Brain pericyte (primary cell): ENCODE results near the gene IGHMBP2.

Experiments
- DNase-seq: peaks from one replicate; pipeline ENCODE4 v3.0.0-alpha.2; 2012; ENCODE audit warnings: low read depth, low spot score

IGHMBP2 gene

GRCh38 chr11:68980776-68981065 lies 77.0 kb downstream of the IGHMBP2 start, which contains the start of gene MRGPRD:
TSS of gene MRGPRD (minus strand) at chr11:68980986. CDS start at chr11:68980986, 0 bp downstream.
- DNase-seq = no peak

DNA sequence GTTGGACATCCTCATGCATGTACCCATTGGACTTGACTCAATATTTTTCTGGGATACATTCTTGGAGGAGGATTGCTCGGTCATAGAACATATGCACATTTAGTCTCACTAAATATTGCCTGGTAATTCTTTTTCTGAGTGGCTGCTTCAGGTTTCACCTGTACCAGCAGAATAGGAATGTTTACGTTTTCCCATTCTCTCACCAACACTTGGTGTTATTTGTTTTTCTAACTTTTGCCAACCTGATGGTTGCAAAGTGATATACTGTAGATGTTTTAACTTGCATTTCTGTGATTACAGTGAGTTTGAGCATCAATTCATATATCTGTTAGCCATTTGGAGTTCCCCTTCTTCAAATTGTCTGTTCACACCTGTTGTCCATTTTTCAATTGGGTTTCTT lies 78.4 kb downstream of the IGHMBP2 start:
- DNase-seq = no peak

DNA sequence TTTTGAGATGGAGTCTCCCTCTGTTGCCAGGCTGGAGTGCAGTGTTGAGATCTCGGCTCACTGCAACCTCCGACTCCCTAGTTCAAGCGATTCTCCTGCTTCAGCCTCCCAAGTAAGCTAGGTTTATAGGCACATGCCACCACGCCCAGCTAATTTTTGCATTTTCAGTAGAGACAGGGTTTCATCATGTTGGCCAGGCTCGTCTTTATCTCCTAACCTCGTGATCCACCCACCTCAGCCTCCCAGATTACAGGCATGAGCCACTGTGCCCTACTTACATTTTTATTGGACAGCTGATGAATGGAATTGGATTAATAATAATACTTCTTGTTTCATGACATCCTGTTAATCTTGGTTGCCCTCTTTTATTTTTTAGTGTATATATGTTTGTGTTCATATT lies 80.1 kb downstream of the IGHMBP2 start:
- no peak for DNase-seq

- DNase-seq = no peak
Measured at GRCh38 chr11:68987211-68987610, 83.5 kb downstream of the IGHMBP2 start.

GRCh38 chr11:68988491-68988890 lies 84.8 kb downstream of the IGHMBP2 start:
- no peak for DNase-seq
